Measurements from ENCODE around the gene TICRR.

TICRR gene

DNA sequence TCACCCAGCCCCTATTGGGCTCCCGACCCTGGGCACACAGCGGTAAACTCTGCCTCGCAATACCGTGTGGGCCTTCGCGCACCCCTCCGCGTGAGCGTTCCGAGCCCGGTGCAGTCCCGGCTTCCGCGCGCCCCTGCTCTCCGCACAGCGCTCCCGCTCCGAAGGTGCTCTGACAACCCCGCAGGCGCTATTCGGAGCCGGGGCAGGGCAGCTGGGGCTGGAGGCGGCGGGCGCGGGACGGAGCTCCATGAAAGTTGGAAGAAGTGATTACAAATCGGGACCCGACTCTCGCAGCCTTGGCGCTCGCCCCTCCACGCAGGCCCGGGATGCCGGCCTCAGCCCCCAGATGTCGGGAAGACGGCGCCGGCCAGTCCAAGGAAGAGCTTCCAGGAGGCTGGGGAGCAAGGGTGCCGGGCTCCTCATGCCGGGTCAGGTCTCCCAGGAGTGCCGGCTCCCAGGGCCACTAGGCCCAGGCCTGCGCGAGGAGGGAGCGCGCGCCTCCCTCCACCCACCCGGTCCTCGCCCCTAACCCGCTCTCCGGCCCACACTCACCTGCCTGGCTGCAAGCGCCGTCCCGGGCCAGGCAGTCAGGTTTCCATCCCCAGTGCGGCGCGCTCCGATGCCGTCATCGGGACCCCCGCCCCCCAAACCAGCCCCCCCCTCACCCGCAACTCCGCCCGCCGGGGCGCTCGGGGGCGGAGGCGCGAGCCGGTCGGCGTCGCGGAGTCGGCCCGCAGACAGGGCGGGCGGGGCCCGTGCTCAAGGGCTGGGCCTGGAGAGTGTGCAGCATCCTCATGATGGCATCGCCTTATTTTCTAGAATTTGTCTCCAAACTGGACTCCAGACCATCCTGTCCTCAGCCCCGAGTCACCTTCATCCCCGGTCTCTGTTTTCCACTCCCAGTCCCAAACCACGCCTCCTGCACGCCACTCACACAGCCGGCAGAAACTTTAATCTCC, 79.9 kb downstream of the TICRR start, which contains the start of gene KIF7:
TSS of gene KIF7 (minus strand) at position 621 of the 959 bp plus-strand sequence. CDS start 2,537 bp downstream, outside the sequence.
- DNase-seq (ENCODE audit: low read depth in 3 of 3): peak in 1 of 3 donors; percentile 20

DNA sequence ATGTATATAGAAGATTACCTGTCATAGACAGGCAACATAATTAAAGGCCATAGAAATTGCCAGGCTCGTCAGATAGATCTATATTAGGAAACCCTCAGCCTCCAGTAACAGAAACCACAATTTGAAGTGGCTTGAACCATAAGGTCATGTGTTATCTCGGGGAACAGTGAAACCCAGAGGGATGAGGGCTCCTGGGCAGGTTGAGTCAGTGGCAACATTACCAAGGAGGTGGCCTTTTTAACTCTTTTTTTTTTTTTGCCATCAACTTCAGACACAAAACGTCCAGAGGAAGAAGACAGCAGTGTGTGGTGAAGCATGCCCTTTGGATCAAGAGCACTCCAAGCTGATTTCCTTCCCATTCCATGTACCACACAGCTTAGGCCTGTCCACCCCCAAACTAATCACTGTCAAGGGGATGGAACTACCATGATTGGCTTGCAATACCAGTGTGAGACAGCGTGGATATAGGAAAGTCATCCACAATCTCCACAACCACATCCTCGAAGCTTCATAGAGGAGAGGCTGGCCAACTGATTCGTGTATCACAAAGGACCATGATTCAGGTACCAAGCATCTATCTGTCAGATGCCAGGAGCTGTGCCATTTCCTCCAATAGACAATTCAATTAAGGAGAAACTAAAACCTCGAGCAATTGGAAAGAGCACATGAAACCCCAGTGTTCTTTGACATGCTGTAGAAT, 81.0 kb downstream of the TICRR start:
- no peak for DNase-seq (ENCODE audit: low read depth in 3 of 3)

DNA sequence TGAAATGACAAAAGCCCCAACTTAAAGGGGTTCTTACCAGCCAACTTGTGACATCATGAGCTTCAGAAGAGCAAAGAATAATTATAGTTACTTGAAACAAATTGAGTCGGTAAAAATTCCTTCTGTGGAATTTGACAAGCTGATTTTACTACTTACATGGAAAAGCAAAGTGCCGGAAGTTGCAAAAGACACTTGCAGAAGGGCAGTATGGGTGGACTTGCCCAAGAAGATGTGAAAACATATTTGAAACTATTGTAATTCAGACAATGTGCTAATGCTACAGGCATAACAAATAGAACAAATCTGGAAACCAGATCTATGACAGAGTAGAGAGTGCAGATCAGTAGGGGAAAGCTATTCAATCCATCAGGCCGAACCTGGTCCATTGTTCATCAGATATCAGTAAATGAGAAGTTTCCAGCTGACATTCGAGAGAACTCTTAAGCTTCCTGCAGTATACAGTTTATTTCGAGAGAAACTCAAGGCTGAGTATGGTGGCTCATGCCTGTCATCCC, 82.5 kb downstream of the TICRR start:
- DNase-seq (ENCODE audit: low read depth in 3 of 3): no peak

DNA sequence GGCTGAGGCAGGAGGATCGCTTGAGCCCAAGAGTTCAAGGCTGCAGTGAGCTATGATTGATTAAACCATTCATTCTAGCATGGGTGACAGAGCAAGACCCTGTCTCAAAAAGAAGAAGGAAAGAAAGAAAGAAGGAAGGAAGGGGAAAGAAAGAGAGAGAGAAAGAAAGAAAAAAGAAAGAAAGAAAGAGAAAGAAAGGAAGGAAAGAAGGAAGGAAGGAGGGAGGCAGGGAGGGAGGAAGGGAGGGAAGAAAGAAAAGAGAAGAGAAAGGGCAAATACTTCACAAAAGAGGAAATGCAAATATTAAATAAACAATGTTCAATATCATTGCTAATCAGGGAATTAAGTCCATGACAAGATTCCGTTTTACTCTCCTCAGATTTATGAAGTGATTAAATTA, 84.0 kb downstream of the TICRR start:
- no peak for DNase-seq (ENCODE audit: low read depth in 3 of 3)

DNA sequence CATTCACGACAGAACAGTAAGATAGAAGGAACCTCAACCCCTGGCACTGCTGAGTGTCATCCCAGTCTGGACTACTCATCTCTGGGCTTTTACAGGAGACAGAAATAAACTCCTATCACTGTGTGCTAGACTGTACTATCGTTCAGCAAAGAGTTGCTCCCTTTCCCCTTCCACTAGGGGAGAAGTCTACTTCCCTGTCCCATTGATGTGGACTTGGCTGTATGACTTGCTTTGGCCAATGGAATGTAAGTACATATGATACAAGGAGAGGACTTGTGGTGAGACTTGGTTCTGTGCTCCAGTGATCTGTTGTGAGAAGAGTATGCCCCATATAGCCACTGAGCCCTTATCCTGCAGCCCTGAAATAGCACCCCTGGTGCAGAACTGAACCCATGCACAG, 85.3 kb downstream of the TICRR start:
- DNase-seq (ENCODE audit: low read depth in 3 of 3): no peak

DNA sequence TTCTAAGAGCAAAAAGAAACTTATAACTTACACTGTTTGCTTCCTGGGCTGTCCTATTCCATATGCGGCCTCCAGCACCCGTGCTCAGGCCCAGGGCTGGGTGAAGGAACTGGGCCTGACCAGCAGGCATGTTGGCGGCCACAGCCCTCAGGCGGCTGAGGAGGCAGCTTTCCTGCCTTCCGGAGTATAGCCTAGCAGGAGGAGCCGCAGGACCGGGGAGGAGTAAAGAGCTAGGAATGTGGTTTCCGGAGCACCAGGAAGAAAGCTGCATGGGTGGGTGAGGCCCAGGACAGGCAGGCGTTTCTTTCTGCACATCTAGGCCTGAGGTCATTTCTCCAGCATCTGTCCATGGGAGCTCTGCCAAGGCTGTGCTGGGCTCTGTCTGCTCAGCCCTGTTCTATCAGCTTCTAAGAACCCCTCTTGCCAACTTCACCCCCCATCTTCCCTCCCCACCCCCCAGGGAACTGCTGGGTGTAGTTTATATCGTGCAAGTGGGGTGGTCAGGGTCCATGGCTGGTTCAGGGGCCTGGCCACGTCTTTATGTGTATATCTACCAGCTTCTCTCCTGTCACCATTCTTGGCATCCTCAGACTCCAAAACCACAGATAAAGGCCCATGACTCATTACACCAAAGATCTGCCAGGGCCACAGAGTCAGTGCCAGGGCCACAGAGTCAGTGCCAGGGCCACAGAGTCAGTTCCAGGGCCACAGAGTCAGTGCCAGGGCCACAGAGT, 87.8 kb downstream of the TICRR start:
- no peak for DNase-seq (ENCODE audit: low read depth in 3 of 3)

DNA sequence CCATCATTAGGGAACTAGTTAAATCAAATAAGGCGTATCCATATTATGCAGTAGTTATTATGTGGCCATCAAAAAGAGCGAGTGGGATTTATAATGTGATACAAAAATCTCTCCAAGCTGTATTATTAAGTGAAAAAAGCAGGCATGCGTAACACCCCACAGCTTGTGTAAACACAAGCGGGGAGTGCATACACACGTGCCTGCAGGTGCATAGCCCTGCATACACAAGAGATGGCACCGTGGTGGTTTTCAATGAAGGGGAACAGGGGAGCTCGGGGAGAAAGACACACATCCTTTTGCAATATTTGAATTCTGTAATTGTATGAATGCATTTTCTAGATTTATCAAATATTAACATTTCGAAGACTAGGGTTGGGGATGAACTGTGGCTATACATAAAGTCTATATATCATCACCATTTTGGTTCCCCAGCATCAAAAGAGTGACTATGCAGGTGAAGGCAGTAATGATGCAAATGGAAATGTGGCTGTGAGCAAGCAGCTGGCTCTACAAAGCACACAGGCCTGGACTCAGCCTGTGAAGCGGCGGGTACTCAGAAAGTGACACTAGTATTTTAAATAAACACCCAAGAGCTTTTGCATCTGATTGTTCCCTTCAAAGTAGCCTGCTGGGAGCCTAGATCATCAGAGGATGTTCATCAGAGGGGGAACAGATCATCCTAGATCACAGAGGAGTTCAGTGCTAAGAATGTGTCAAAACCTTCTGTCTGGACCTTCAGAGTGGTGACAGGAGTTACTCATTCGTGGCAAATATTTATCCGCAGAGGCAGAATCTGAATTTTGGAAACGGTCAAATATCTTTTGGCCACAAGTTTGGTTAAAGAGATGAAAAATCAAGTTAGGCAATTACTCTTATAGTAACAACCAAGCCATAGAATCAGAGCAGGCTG, 89.4 kb downstream of the TICRR start:
- DNase-seq (ENCODE audit: low read depth in 3 of 3): no peak

DNA sequence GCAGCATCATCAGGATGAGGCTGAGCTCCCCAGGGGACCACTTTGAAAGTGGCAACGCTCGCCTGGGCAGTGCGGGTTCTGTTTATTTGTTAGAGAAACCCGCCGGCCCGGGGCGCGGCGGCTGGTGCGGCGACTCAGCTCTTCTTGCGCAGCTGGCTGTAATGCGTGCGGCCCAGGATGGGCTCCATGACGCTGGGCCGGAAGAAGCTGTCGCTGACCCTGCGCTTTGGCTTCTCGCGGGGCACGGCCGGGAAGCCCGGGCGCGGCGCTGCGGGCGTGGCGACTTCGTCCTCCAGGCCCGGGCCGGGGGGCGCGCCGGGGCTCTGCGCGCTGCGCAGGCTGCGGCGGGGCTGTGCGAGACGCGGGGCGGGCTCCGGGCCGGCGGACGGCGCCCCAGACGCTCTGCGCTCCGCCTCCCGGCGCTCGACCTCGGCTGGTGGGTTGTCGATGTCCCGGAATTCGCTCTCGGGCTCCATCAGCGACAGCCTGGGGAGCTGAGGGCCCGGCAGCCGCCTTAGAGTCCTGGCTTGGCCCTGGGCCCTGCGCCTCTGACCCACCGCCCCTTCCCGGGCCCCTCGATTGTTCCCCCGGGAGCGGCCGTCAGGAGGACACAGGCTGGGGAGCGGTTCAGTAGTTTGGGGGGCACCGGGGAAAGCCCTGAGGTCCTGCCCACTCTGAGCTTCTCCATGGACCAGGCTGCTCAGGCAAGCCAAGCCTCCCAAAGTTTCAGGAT, 90.3 kb downstream of the TICRR start:
- no peak for DNase-seq (ENCODE audit: low read depth in 3 of 3)

DNA sequence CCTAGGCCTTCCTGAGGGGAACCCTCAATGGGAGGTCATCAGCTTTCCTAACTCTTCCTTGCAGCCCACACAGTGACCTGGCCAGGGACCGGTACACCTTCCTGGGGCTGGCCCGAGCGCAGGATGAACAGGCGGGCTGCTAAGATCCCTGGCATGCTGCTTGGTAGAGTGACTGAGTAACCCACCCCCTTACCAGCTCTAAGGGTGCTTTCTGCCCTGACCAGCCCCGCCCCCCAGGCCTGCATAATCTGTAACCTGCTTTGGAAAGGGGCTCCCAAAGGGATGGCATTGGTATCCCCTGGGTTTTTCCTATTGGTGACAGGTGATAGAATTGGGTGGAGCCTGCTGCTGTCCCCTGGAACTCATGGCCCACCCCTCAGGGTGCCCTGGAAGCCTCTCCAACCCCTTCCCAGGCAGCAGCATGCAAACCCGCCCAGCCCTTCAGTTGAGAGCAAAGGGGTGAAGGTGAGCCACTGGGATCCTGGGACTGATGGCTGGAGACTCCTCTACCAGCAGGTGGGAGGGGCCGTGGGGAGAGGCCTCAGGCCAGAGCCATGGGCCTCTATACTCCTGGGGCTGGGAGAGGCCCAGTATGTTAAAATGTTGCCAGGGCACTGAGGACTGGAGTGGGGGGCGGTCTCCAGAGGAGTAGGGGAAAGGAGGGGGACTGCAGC, 91.1 kb downstream of the TICRR start:
- DNase-seq (ENCODE audit: low read depth in 3 of 3): no peak

DNA sequence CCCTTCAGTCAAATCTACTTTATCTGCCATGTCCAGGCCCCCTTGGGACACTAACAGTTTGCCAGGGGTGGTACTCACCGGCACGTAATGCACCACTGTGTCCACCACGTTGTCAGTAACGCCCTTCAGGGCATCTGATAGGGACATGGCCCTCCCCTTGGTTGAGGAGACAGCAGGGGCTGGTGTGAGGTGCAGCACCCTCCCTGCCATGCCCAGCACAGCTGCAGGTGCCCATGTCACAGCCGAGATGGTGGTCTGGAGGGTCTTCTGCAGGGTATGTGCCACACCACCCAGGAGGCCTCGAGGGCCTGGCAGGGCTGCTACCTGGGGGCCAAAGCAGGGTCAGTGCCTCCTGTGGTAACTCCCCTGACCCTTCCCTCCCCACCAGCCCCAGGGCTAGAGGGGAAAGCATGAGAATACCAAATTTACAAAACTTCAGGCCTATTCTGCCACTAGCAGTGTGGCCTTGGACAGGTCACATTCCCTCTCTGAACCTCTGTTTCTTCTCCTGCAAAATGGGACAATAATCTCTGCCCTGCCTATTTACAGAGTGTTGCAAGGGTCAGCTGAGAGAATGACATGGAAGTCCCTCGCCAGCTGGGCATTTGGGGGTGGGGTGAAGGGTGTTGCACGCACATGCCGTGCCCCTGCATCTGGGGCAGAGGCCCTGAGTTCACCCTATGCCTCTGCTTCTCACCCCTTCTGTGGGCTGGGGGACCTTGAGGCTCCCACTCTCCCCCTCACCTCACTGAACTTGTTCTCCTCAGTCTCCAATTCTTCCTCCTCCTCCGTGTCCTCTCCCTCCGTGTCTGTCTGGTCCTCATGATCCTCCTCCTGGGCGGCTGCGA, 91.8 kb downstream of the TICRR start:
- no peak for DNase-seq (ENCODE audit: low read depth in 3 of 3)

DNA sequence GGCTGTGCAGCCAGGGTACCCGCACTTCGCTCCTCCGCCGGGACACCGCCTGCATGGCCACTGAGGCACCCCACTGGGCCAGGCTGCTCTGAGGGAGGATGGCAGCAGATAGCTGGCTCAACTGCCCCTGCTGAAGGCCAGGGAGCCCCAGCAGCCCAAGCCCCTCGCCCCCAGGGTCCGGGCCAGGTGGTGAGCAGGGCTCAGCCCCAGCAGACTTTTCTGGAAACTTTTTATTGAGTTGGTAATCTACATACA, 92.4 kb downstream of the TICRR start:
- no peak for DNase-seq (ENCODE audit: low read depth in 3 of 3)

DNA sequence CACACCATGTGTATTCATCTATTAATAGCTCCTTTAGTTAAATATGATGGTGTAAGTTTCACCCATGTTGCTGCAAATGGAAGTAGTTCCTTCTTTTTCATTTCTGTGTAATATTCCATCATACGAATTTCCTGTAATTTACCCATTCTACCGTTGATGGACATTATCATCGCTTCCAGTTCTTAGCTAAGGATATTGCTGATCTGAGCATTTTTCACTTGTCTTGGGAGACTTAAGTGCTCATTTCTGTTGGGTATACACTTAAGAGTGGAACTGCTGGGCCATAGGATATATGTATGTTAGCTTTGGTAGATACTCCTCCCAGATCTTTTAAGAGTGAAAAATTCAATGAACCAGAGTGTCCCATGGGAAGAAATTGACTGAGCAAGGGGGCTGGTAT, 92.9 kb downstream of the TICRR start:
- DNase-seq (ENCODE audit: low read depth in 3 of 3): no peak

DNA sequence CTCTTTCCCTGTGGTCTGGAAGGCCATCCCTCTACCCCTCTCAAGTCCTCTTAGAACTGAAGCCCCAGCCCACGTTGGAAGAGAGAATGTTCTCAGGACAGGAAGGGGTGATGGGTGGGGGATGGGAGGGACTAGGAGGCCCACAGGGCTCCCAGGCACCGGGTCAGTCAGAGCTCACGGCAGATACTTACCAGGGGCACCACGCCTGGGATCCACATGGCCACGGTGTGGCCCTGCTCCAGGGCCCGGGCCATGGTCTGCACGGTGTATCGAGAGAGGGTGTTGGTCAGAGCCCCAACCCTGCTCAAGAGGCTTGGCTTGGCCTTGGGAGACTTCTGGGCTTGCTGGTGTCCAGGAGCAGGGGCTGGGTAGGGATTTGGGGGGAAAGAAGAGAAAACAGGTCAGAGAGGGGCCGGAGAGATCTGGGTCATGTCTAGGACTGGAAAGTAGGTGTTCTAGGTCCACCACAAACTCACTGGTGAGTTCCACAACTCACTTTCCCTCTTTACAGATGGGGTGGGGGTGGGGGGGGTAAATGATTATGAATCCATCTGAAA, 94.1 kb downstream of the TICRR start:
- no peak for DNase-seq (ENCODE audit: low read depth in 3 of 3)

DNA sequence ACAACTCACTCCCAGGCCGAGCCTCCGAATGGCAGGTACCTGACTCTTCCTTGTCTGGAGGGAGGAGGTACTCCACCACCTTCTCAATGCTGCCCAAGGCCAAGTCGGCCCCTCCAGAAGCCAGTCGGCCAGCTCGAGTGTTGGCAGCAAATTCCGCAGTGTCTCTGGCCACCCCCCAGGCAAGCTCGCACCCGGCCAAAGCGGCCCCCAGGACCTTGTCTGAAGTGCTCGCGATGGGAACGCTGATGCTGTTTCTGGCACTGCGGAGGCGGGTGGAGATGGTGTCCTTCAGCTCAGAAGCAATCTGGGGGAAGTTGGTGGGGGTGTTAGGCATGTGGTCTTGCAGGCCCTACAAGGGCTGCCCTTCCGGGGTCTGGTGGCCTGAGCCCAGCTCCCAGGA, 94.7 kb downstream of the TICRR start:
- DNase-seq (ENCODE audit: low read depth in 3 of 3): no peak

DNA sequence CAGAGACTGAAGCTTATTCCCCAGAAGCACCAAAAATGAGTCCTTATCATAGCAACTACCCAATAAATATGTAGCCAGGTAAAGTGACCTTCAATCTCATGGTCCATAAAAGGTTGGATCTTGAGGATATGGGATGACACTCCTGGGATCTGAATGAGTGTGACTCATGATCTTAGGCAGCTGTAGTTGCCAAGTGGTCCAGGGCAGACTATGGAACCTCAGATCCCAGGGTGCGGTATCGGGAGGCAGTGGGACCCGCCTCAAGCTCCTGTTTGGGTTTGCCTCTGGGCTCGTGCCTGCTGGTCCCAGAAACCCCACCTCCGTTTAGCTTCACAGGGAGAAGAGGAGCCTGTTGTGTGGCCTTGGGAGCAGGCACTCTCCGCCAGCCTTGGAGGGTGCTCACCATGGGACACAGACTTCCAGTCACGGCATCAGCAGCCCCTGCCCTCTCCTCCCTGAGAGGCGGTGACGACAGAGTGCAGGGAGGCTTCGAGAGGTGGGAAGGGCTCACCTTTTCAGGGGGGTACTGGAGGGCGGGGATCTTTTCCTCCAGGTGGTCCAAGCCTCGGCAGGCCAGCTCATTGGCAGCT, 95.8 kb downstream of the TICRR start:
- DNase-seq (ENCODE audit: low read depth in 3 of 3): no peak

DNA sequence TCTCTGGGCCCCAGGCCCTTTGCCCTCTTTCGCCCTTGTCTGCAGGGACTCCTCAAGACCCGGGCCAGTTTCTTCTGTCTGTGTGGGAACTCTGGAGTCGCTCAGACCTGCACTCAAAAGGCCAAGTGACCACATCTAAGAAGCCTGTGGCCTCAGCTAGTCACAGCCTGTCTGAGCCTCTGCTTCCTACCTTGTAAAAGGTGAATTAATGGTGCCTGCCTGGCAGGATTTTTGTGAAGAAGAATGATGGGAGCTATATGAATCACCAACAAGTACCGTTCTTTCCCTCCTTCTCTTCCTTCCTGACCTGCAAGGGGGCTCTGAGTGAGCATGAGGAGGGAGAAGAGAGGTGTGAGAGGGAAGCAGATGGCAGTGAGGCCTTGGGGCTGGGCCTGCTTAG, 96.4 kb downstream of the TICRR start:
- DNase-seq (ENCODE audit: low read depth in 3 of 3): no peak

DNA sequence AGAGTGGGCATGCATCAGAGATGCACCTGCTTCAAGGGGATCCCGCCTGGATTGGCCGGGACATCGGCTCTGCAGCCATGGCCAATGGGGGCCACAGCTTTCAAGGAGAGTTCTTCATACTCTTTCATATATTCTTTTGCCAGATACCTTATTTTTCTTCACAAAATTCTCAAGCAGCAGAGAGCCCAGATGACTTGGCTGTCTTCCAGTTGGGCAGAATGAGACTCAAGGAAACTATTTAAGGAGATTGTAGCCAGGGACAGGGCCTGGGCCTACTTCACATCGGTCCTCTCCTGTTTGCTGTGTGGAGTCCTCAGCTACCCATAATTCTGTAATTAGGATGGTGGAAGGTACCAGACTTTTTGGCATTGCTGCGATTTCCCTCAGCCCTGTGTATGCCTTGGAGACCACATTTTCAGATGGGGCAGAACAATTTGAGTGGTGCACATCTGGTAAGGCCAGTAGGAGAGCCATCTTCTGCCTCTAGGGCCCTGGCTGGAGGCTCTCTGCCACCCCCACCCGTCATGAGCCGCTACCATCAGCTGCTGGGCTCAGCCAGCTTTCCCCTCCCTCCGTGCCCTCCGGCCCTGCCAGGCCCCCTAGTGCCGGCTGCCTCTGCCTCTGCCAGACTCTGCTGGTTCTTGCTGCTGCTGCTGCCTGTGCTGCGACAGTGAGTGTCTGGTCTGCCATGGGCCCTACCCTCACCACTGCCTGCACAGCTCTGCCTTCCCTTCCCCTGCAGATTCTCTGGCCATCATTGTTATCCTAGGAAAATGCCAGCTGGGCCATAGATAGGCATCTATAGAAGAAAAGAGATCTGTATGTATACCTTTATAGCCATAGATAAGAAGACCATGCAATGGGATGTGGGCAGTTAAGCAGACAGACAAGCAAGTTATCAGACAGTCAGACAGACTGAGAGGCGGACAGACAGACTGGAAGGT, 97.2 kb downstream of the TICRR start:
- DNase-seq (ENCODE audit: low read depth in 3 of 3): no peak

Data from stimulated activated CD4-positive, alpha-beta T cell treated with anti-CD3 and anti-CD28 coated beads, TNF-alpha, amount 100 ng/mL, for 48 hours (primary cell).